ENCODE data around the gene DPP4.
"Not testable (repeated sequence)": the region's sequence is repeated elsewhere in the genome, so short reads cannot be mapped to it uniquely, and the experiment has no call there.

The DPP4 gene

GRCh38 chr2:162056796-162057399 lies 17.1 kb downstream of the DPP4 start:
- no peak for DNase-seq

- no peak for DNase-seq
Measured at GRCh38 chr2:162053808-162054155, 20.2 kb downstream of the DPP4 start.

GRCh38 chr2:162053066-162053807 lies 20.8 kb downstream of the DPP4 start:
- no peak for DNase-seq

DNA sequence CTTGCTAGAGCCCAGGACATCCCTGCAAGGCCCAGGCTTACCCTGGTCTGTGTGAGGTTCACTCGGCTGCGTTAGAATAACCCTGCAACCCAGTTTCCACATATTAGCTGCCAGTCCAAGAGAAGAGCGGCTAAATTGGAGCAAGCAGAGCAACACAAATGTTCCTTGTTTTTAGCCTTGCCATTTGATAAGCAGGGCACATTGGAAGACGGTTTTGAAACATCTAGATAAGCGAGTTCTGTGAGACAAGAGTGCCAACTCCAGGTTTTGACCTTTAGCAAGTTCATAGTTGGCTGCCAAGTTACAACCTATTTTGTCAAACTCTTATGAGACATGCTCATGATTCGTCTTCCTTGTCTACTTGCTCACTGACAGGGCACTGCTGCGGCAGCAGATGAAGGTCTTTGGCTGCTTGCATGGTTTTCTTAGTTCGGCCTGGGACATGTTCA lies 23.5 kb downstream of the DPP4 start:
- DNase-seq = no peak

GRCh38 chr2:162049089-162049488 lies 24.9 kb downstream of the DPP4 start:
- not testable (repeated sequence) for DNase-seq

- no peak for DNase-seq
Measured at GRCh38 chr2:162044586-162044985, 29.4 kb downstream of the DPP4 start.

DNA sequence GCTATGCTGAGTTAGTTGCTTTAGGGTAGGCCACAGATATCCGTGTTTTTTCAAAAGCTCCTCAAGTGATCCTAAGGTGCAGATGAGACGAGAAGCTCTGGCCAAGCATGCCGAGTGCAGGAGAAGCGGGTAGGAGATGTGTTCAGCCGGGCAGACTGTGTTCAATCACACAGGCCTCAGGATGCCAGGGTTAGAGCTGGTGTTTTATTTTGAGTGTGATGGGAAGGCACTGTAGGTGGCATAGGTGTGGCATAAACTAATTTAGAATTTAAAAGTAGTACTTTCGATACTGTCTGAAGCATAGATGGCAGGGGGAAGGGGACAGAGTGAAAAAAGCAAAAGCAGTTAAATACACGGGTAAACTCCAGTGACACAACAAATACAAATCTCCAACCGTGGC lies 30.9 kb downstream of the DPP4 start:
- no peak for DNase-seq

DNA sequence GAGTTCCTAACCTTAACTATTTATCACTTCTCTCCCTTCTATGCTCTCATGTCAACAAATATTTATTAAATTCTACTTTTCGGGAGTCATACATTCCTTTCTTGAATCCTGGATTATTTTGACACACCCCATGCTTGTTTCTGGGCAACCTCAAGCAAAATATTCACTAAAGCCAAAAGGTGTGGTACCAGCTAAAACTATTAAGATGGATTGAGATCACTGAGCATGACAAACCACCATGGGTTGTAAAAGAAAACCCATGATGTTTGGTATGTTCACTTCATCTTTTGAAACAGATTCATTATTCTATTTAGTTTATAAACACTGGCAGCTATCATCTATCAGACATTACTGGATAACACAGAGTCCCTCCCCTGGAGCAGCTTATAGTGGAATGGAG lies 32.5 kb downstream of the DPP4 start:
- DNase-seq = no peak

DNA sequence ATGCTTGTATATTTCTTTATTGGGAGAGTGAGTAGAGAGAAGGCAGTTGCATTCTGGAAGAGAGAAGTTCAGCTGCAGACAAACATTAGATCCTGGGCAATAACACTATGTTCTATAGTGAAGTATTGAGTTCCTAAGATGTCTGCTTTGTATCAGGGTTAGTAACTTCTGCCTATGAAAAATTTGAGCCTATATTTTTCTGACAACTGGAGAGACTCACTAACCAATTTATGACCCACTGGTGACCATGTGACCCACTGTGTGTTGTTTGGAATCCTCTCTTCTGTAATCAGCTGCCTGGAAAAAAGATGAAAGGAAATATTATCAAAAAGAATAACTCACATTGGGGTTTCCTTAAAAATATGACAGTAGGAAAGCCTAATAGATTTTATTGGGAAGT lies 35.3 kb downstream of the DPP4 start:
- no peak for DNase-seq

DNA sequence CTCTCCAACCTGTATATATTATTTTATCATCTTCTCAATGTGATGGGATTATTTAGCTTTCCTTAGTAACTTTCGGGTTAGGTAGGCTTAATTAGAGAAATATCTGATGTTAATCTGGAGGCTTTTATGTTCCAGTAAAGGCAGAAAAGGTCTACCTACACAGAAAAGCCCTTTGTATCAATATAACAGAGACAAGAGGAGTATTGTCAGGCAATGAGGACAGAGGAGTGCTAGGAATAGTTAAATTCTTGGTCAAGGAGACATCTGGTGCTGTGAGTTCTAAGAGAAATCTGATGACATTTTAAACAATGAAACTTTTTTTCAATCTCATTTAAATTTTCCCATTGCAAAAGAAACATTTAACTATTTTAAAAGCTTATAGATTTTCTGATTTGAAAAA lies 36.1 kb downstream of the DPP4 start:
- DNase-seq = no peak

DNA sequence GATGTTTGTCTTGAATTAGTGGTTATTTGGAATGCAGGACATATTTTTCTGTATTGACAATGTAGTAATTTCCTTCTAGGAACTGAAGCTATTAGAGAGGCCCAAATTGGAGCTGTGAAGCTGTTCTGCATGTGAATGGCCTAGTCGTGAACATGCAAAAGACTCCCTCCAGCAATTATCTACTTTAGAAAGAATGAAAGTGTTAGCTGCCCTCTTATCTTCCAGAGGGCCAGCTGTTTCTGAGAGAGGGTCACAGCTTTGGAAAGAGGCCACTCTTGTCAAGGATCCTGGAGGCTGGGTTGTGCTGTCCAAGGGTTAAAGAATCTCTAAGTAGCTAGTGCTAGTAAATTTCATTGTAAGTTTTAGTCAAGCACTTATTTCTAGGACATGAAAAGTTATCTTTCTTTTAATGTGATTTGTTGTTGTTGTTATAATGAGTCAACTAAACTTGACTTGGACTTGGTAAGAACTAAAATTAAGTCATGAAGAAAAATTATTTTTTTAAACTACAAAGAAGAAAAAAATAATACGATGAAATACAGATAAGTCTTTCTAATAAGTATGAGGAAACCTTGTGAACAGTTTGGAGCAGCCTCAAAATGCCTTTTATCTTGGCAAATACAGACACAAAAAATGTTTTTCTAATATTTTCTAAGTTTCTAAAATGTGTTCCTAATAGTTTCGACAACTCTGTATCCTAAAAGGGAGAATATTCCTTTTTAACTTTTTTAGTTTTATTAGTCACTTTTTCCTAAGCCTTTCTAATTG lies 36.8 kb downstream of the DPP4 start:
- no peak for DNase-seq

- DNase-seq = no peak
Measured at GRCh38 chr2:162035981-162036380, 38.0 kb downstream of the DPP4 start.

DNA sequence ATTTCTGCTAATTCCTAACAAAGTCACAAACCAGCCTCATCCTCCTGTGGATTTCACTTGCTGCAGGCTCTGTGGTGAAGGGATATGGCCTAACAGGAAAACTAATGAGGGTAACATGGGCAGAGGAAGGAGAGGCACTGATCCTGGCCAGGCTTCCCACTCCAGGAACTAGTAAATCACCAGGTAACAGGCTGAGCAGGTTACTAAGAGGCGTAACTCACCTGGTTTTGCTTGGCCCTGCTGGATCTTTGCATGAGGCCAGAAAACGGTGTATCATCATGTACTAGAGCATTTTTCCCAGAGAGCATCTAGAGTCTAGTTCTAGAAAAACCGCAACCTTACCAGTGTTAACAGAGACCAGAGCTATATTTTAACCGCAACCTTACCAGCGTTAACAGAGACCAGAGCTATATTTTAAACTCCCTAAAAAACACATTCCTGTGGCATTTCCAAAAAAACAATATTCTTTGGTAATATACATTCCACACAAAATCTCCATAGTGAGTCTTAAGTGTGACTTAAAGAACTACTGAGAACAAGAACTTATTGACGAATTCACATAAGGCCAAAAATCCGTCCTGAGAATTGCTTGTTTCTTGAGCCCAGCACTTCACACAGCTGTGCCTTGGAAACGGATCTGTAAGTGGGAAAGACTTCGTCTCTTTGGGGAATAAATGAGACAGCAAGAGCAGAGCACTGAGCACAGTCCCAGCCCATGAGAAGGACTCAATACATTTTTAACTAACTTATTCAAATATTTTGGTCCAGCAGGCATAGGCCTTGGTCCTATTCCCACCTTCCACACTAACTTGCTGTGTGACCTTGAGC lies 43.4 kb downstream of the DPP4 start:
- DNase-seq = no peak

GRCh38 chr2:162029287-162029901 lies 44.6 kb downstream of the DPP4 start:
- DNase-seq = no peak

DNA sequence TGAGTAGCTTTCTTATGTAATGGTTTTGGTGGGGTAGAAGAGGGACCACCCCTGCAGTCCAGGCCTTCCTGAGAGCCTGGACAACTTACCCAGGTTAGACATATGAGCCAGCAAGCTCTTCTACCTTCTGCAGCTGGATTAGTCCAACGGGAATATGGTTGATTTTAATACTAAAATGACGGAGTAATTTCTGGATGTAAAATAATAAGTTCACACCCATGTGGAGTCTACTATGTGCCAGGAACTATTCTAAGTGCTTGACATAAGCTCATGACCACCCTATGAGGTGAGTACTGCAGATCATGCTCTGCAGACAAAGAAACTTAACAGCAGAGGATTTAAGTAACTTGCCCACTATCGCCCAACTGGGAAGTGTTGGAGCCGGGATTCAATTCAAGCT lies 45.5 kb downstream of the DPP4 start:
- no peak for DNase-seq

GRCh38 chr2:162025121-162025911 lies 48.7 kb downstream of the DPP4 start:
- DNase-seq = no peak

DNA sequence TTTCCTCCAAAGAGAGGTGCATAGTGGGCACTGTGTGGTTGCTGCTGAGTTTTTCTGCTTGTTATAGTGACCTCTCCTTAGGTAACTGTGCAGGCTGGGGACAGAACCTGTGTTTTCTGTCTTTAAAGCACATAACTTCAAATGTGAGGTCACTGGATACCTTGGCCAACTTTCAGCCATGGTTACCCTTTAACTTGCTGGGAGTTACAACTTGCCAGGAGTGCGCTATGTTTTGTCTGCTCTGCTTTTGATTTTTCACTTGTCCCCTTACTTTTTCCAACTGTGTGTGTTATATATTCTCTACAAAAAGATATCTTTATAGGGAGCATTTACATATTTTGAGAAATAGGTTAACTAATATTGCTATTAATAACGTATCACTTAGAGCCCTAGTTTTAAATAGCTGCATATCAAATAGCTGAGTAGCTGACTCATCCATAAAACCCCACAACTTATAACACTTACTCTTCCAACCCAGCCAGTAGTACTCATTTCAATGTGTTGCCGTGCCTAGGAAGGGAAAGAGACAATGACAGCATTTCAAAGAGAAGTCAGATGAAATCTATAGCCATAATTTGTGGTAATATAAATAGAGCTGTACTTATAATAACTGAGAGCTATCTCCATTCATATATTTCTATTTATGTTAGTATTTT lies 51.6 kb downstream of the DPP4 start:
- DNase-seq = no peak

GRCh38 chr2:162021516-162022058 lies 52.4 kb downstream of the DPP4 start:
- DNase-seq = no peak

GRCh38 chr2:162018530-162018929 lies 55.5 kb downstream of the DPP4 start:
- no peak for DNase-seq

GRCh38 chr2:162017233-162017632 lies 56.8 kb downstream of the DPP4 start:
- no peak for DNase-seq

DNA sequence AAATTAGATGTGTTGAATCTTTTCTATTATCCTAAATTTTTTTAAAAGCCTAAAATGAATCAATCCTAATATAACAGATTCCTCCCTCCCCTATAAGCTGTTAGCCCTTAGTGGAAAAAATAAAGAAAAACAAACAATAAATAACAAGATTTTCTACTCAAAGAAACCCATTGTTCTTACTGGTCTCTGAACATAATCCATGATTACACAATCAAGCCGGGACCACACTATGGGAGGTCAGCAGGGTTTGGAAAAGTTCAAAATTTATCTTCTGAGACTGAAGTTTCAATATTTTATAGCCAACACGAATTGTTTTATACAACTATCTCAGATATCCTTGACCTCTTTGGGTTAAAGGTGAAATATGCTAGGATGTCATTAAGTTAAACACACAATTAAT lies 57.9 kb downstream of the DPP4 start:
- DNase-seq = no peak
